ENCODE results near the gene SAMD11. TPM values are rescaled to one million over a fixed set of nuclear protein-coding genes. Genes with fewer than 3 reads are reported as not detected.
"Not testable (repeated sequence)": the region's sequence is repeated elsewhere in the genome, so short reads cannot be mapped to it uniquely, and the experiment has no call there.

Gene SAMD11
- 10 to 100 TPM; 14.2 to 21.2 (median 17.4) TPM for total RNA-seq

- no peak for TF ChIP-seq POLR2AphosphoS5 (IDR thresholded peaks at IDR 0.05)
- no peak for TF ChIP-seq EP300 (IDR thresholded peaks at IDR 0.05)
- TF ChIP-seq CTCF (IDR thresholded peaks at IDR 0.05) = no peak
- TF ChIP-seq POLR2A (IDR thresholded peaks at IDR 0.05) = no peak
- 9 to 39% methylated on average over 4 to 6 of the region's 72 CpGs for WGBS, 2 donors (ENCODE audit: low coverage in 1 of 2)
- H3K9me3 ChIP-seq = no peaks in the 10 kb centered on the region
- peak within 1 kb of the TSS in 3 of 4 donors; percentile 44 to 70 (median 65) for H3K27ac ChIP-seq
- peak; percentile 70 for ATAC-seq
- H3K4me3 ChIP-seq = peak within 1 kb of the TSS; percentile 29 to 64
- H3K27me3 ChIP-seq = peaks cover 96% of the 10 kb centered on the region
- H3K36me3 ChIP-seq = no peaks in the 10 kb centered on the region
- peaks cover 0 to 74% (median 33%) of the 10 kb centered on the region in 3 donors for H3K4me1 ChIP-seq
Observed at GRCh38 chr1:923131-923990, at the start of gene SAMD11. Gene SAMD11, plus strand, starts transcription at chr1:923923. Its CDS starts 509 bp downstream, at chr1:924432.

GRCh38 chr1:876428-877208 lies 47.1 kb upstream of the SAMD11 start:
- not testable (repeated sequence) for ATAC-seq, H3K9me3 ChIP-seq, H3K36me3 ChIP-seq, H3K27ac ChIP-seq, H3K4me1 ChIP-seq, H3K4me3 ChIP-seq
- WGBS, 2 donors (ENCODE audit: low coverage in 1 of 2) = 100% methylated on average over 1 to 2 of the region's 8 CpGs
- H3K27me3 ChIP-seq = peaks cover 28% of the 10 kb centered on the region

- not testable (repeated sequence) for H3K4me3 ChIP-seq, H3K9me3 ChIP-seq, H3K27ac ChIP-seq, ATAC-seq, H3K4me1 ChIP-seq, H3K36me3 ChIP-seq
- 53% methylated on average over 2 of the region's 5 CpGs; no CpG with 5 or more reads in 1 of the 2 donors for WGBS, 2 donors (ENCODE audit: low coverage in 1 of 2)
- peaks cover 30% of the 10 kb centered on the region for H3K27me3 ChIP-seq
Observed at GRCh38 chr1:877209-877986, 46.3 kb upstream of the SAMD11 start.

GRCh38 chr1:880511-880910 lies 43.2 kb upstream of the SAMD11 start:
- H3K4me3 ChIP-seq, H3K4me1 ChIP-seq, ATAC-seq, H3K36me3 ChIP-seq, H3K9me3 ChIP-seq, H3K27ac ChIP-seq: not testable (repeated sequence)
- peaks cover 28% of the 10 kb centered on the region for H3K27me3 ChIP-seq
- 26 to 32% methylated on average over 2 of the region's 2 CpGs for WGBS, 2 donors (ENCODE audit: low coverage in 1 of 2)

GRCh38 chr1:880915-881314 lies 42.8 kb upstream of the SAMD11 start:
- H3K36me3 ChIP-seq, ATAC-seq, H3K9me3 ChIP-seq, H3K4me3 ChIP-seq, H3K27ac ChIP-seq, H3K4me1 ChIP-seq: not testable (repeated sequence)
- WGBS, 2 donors (ENCODE audit: low coverage in 1 of 2) = 88 to 94% methylated on average over 2 of the region's 2 CpGs
- peaks cover 31% of the 10 kb centered on the region for H3K27me3 ChIP-seq

- no peak for ATAC-seq
- TF ChIP-seq POLR2A (IDR thresholded peaks at IDR 0.05) (no peak), CTCF (IDR thresholded peaks at IDR 0.05) (no peak), POLR2AphosphoS5 (IDR thresholded peaks at IDR 0.05) (no peak), EP300 (IDR thresholded peaks at IDR 0.05) (no peak)
- Histone ChIP-seq H3K4me1 (no peaks in the 10 kb centered on the region), H3K27me3 (peaks cover 60% of the 10 kb centered on the region), H3K27ac (no peak overlapping the region), H3K9me3 (no peaks in the 10 kb centered on the region), H3K4me3 (no peak overlapping the region), H3K36me3 (no peaks in the 10 kb centered on the region)
- WGBS, 2 donors (ENCODE audit: low coverage in 1 of 2) = 60% methylated on average over 1 of the region's 1 CpG; no CpG with 5 or more reads in 1 of the 2 donors
Observed at GRCh38 chr1:886311-886710, 37.4 kb upstream of the SAMD11 start.

Measured in gastroesophageal sphincter (tissue), 4 donors.